CD4-positive, alpha-beta T cell treated with Interleukin-4 for 1 hour (primary cell): Measurements from ENCODE around the gene PHF5A.
"Not testable (repeated sequence)": the region's sequence is repeated elsewhere in the genome, so short reads cannot be mapped to it uniquely, and the experiment has no call there.

Experiments used
- DNase-seq, 2 donors: peaks; one replicate each; pipeline ENCODE4 v3.0.0-alpha.2; 2020 to 2022

PHF5A gene

DNA sequence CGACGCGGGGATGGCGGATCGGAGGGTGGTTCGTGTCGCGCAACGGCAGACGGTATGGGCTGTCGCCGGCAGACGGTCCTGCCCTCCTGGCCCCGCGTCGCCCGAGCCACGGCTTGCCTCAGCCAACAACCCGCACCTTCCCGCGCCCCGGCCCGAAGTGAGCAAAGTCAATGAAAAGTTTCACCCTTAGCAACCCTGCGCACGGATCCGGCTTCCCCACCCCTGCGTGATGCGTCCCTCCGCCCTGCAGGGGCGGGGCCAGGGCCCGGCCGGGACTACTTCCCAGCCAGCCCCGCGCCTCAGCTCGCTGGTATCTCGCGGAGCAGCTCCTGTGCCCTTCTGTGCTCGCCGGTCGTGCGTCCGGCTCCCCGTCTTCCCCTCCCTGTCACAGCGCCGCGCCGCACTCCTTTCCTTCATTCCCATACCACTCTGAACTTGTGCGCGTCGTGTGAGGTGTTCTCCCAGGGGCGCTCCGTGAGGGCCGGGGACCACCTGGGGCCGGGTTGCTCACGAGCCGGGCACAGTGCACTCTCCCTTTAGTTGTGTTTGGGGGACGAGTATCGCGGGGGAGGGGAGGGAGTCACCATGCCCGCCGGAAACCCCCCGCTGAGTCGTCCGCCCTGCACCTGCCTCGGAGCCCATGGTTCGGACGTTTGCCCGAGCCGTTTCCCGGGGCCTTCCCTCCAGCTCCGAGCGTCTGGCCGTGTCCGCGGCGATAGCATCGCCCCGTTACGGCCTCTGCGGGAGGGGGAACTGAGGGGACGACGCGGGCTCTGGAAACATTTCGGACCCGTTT, 21.7 kb downstream of the PHF5A start, which contains the start of gene TOB2:
TSS of gene TOB2 (minus strand) at position 163 of the 796 bp plus-strand sequence. CDS start 9,456 bp downstream, outside the sequence.
- DNase-seq = peak; percentile 94 to 96

GRCh38 chr22:41446057-41446501, 22.4 kb downstream of the PHF5A start:
- DNase-seq = no peak

- DNase-seq = peak; percentile 19 to 46
These were observed 23.1 kb downstream of the PHF5A start for GRCh38 chr22:41445129-41446056.

GRCh38 chr22:41444360-41445128, 23.9 kb downstream of the PHF5A start:
- peak; percentile 90 to 91 for DNase-seq

GRCh38 chr22:41442240-41442792, 26.2 kb downstream of the PHF5A start:
- DNase-seq = no peak

- not testable (repeated sequence) for DNase-seq
These were observed 28.0 kb downstream of the PHF5A start for GRCh38 chr22:41440511-41440910.

- DNase-seq = no peak
These were observed 31.3 kb downstream of the PHF5A start for GRCh38 chr22:41437198-41437597.

- no peak for DNase-seq
These were observed 32.0 kb downstream of the PHF5A start for GRCh38 chr22:41436322-41437113.

DNA sequence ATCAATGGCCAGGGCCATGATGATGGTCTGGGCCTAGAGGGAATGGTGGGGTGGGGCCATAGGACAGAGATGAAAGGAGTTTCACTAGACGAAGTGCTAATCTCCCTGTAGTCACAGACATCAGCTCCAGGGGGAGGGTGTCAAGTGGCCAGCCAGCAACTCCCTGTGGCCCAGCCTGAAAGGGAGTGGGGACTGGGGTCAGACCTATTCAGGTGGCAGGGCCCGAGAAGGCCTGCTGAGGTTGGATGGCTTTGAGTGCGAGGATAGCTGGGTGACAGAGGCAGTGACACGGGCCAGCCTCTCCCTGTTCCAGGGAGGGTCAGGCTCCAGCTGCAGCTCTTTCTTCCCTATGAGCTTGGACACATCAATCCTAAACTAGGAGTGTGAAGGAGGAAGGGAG, 32.9 kb downstream of the PHF5A start:
- no peak for DNase-seq

- not testable (repeated sequence) for DNase-seq
These were observed 34.0 kb downstream of the PHF5A start for GRCh38 chr22:41434361-41435003.

GRCh38 chr22:41433480-41433879, 35.0 kb downstream of the PHF5A start:
- DNase-seq = not testable (repeated sequence)

DNA sequence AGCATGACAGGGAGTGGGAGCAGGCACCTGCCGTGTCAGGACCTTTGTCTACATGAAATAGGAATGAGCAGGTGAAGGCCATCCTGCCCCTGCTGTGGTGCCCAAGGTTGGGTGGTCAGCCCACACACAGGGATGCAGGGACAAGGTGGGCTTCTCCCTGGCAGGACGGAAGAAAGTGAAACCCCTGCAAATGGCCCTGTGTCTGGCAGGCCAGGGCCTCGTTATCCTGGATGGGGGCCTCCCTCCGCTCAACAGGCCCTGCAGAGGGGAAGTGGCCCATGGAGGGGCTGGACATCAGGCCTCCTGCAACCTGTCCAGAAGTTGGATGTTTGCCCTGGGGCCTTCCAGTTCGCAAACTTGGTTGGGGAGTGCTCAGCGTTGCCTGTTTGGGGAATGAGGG, 36.8 kb downstream of the PHF5A start:
- no peak for DNase-seq

DNA sequence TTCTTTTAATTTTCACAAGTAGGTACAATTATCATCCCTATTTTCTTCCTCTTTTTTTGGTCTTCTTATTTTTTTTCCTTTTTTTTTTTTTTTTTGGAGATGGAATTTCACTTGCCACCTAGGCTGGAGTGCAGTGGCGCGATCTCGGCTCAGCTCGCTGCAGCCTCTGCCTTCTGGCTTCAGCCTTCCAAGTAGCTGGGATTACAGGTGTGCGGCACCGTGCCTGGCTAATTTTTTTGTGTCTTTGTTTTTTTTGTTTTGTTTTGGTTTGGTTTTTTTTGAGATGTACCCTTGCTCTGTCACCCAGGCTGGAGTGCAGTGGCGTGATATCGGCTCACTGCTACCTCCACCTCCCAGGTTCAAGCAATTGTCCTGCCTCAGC, 38.5 kb downstream of the PHF5A start:
- no peak for DNase-seq

DNA sequence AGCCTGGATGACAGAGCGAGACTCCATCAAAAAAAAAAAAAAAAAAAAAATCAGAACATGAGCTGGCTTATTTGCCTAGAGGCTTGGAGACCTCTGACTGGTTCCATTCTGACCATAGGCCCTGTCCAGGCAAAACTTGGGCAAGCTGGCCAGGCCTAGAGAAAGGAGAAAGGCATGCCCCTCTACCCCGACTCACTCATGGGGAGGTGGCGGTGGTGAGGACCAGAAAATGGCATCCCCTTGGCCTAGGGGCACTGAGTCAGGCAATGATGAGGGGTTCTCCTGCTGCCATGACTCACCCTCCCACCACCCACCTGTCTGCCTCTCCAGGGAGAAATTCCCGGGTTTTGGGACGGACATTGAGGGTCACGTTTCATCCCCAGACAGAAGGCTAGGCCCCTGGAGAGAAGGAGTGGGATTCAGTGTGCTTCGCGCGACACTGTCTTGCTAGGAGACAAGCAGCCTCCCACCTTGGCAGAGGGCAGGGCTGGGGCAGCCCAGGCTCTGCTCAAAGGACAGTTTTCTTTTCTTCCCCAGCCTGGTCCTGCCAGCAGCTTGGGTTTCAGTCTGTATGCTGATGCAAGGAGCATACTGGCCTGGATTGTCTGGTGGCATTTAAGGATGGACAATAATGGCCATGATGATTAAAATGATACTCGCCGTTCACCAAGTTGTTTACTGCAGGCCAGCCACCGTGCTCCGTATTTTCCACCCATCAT, 39.1 kb downstream of the PHF5A start:
- DNase-seq = no peak

- peak; percentile 17 to 58 for DNase-seq
These were observed 42.7 kb downstream of the PHF5A start for GRCh38 chr22:41425660-41426365.

GRCh38 chr22:41418717-41419116, 49.8 kb downstream of the PHF5A start:
- no peak for DNase-seq

DNA sequence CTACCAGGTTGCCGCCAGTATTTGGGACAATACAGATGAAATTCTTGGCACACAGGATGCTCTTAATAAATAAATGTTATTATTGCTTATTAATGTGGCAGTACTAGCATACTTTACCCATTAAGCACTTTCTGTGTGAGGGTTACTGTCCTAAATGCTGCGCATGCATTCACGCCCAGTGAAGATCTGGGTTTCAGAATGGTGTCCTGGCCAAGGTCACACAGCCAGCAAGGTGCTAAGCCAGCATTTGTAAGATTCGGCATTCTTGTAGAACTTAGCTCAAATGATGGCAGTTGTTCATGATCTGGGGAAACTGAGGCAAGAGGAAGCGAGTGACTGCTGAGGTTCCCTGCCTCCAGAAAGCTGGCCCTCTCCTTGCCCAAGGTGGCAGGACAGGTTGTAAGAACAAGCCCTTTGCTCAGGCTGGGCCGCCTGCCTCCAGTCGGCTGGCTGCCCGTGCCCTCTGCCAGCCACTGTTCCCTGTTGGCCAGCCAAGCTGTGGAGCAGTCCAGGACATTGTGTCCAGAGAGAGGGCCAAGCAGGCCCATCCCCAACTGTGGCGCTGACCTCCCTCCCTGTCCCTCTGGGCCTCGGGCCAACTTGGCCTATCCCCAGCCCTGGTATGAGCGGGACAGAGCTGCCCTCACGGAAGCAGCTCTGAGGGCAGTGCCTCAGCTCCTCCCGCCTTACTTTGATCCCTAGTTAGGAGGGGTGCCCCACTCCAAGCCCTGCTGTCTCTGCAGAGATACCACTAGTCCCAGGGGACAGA, 50.7 kb downstream of the PHF5A start:
- DNase-seq = no peak

DNA sequence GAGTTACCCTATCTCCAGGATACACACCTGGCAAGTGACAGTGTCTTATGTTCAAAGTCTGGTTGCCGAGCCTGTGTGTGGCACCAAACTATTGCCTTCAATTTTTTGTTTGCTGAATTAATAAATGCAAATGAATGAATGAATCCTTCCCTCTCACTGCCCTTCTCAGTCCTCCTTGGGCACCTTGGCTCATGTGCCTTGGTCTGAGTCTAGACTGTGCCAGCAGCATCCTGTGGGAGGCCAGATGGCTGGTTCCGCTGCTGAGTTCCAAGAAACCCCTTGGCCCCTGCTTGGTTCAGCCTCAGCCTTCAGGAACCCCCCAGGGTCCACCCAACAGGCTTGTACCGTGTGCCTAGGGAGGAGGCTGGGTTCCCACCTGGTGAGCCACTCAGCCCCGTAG, 52.9 kb downstream of the PHF5A start:
- DNase-seq = no peak
